ENCODE results near the gene CNOT3. TPM values are rescaled to one million over a fixed set of nuclear protein-coding genes. Genes with fewer than 3 reads are reported as not detected.
"Not testable (repeated sequence)": the region's sequence is repeated elsewhere in the genome, so short reads cannot be mapped to it uniquely, and the experiment has no call there.

CNOT3 gene
- 10 to 100 TPM; 38.0 to 84.6 (median 63.9) TPM for total RNA-seq
- 10 to 100 TPM; 10.1 to 13.1 TPM for polyA plus RNA-seq
- 34.6 reads per million, percentile 63 among the genes with 10 or more reads in this experiment for total RNA-seq

DNA sequence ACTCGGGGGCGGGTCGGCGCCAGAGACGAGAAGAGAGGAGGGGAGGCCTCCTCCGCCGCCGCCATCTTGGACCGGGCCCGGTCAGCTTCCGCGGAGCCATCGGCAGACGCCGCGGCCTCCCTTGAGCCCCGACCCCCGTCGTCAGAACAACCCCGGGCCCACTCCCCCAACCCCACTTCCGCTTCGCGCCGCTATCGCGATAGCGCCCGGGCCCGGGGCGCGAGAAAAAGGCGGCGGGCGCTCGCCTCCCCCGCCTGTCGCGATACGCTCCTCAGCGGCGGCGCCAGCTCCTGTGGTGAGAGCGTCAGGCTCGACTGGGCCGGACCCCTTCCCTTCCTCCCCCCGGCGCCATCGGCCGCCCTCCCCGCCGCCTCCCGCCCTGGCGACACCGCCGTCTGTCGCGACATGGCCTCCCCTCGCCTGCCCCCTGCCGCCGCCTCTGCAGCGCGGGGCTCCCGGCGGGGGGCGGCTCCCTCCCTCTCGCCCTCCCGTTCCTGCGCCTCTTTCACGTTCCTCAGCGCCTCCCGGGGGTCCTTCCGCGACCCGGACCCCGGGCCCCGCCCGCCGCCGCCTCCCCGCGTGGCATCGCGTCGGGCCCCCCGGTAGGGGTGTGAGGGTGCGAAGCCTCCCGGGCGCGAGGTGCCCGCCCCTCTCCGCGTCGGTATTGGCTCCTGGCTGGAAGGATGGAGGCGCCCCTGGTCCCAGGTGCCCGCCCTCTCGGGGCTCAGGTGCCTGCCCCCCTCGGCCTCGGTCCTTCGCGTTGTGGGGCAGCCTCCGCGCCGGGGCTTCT, at the start of gene CNOT3:
TSS of gene CNOT3 (plus strand) at position 64 of the 790 bp plus-strand sequence. CDS start 5,217 bp downstream, outside the sequence.
- no peaks in the 10 kb centered on the region for H3K27me3 Mint-ChIP-seq
- peaks cover 38 to 60% (median 47%) of the 10 kb centered on the region in 7 donors for H3K4me1 Mint-ChIP-seq
- peak within 1 kb of the TSS; percentile 87 to 98 (median 90) for H3K4me3 Mint-ChIP-seq
- H3K27ac ChIP-seq (ENCODE audit: low read depth, low read length): peak within 1 kb of the TSS; percentile 97
- ChIA-PET CTCF (interaction anchor here (1.0 to 1.9 kb wide), 5 partner anchors 19 to 97 kb away, joined by 4 to 7 read pairs (median 5); partner anchors contain the start of genes LENG1 and MBOAT7), POLR2A (interaction anchor here (0.5 to 9.6 kb wide), 11 partner anchors 10 to 1517 kb away, joined by 3 to 173 read pairs (median 12); partner anchors contain the start of genes LENG1, LENG8, MBOAT7 and MYADM)
- H3K36me3 Mint-ChIP-seq: peaks cover 0 to 13% (median 4%) of the 10 kb centered on the region in 5 donors
- peaks cover 0 to 3% (median 0%) of the 10 kb centered on the region in 11 donors for H3K9me3 Mint-ChIP-seq
- H3K27ac Mint-ChIP-seq: peak within 1 kb of the TSS; percentile 85 to 94 (median 92)
- DNase-seq (peak in 2 of 9 donors; percentile 45 to 53), ATAC-seq (no peak)
- no peaks in the 10 kb centered on the region for H3K27me3 ChIP-seq (ENCODE audit: control insufficient read depth in 2 of 2, insufficient read depth in 2 of 2, low read length in 2 of 2)
- no peaks in the 10 kb centered on the region for H3K9me3 ChIP-seq (ENCODE audit: control insufficient read depth in 2 of 3, low read length in 3 of 3)
- H3K4me1 ChIP-seq (ENCODE audit: control insufficient read depth in 2 of 2, insufficient read depth in 2 of 2, low read length in 2 of 2): peaks cover 19 to 30% of the 10 kb centered on the region in 2 donors
- intact Hi-C loops (cut with micrococcal nuclease): loop anchor here (1.0 to 10.0 kb wide), 11 partner anchors 21 to 1467 kb away; partner anchors contain the start of genes LENG1 (in 2 of the 2), LENG9 (in 2 of the 2), MYADM (in 2 of the 2) and NDUFA3 (in 2 of the 2)
- peak within 1 kb of the TSS; percentile 66 for H3K4me3 ChIP-seq (ENCODE audit: low read length)
- H3K36me3 ChIP-seq (ENCODE audit: control insufficient read depth in 2 of 3, insufficient read depth in 3 of 3, low read length in 3 of 3): peaks cover 0 to 24% (median 5%) of the 10 kb centered on the region in 3 experiments

- H3K9me3 Mint-ChIP-seq: peaks cover 0 to 5% (median 0%) of the 10 kb centered on the region in 11 donors
- ChIA-PET CTCF (no interaction called here), POLR2A (interaction anchor here (0.6 to 0.7 kb wide), 2 partner anchors 10 to 96 kb away, joined by 3 read pairs; partner anchors contain the start of gene TSEN34)
- H3K27me3 Mint-ChIP-seq: peaks cover 8 to 24% (median 16%) of the 10 kb centered on the region in 5 donors
- peaks cover 9 to 25% (median 15%) of the 10 kb centered on the region in 7 donors for H3K4me1 Mint-ChIP-seq
- Histone ChIP-seq H3K27me3 (ENCODE audit: control insufficient read depth in 2 of 2, insufficient read depth in 2 of 2, low read length in 2 of 2) (no peaks in the 10 kb centered on the region), H3K4me3 (ENCODE audit: low read length) (no peak overlapping the region), H3K36me3 (ENCODE audit: control insufficient read depth in 2 of 3, insufficient read depth in 3 of 3, low read length in 3 of 3) (no peaks in the 10 kb centered on the region), H3K4me1 (ENCODE audit: control insufficient read depth in 2 of 2, insufficient read depth in 2 of 2, low read length in 2 of 2) (peaks cover 7 to 11% of the 10 kb centered on the region in 2 donors), H3K27ac (ENCODE audit: low read depth, low read length) (no peak overlapping the region), H3K9me3 (ENCODE audit: control insufficient read depth in 2 of 3, low read length in 3 of 3) (no peaks in the 10 kb centered on the region)
- ATAC-seq (no peak), DNase-seq (no peak)
- peaks cover 0 to 3% (median 0%) of the 10 kb centered on the region in 5 donors for H3K36me3 Mint-ChIP-seq
- intact Hi-C loops (cut with micrococcal nuclease): no loop called here
- peak overlapping the region in 5 of 10 donors; percentile 25 to 82 (median 35) for H3K4me3 Mint-ChIP-seq
- no peak overlapping the region for H3K27ac Mint-ChIP-seq
These were observed 43.0 kb upstream of the CNOT3 start for GRCh38 chr19:54094426-54095000.

GRCh38 chr19:54095136-54095858, 42.3 kb upstream of the CNOT3 start:
- POLR2A ChIA-PET: interaction anchor here (0.5 to 0.8 kb wide), 5 partner anchors 9 to 228 kb away, joined by 3 to 4 read pairs (median 3); partner anchors contain the start of genes MYADM and TSEN34
- no peaks in the 10 kb centered on the region for H3K9me3 ChIP-seq (ENCODE audit: control insufficient read depth in 2 of 3, low read length in 3 of 3)
- peak overlapping the region; percentile 6 for H3K27ac ChIP-seq (ENCODE audit: low read depth, low read length)
- peaks cover 0 to 3% (median 0%) of the 10 kb centered on the region in 5 donors for H3K36me3 Mint-ChIP-seq
- peaks cover 8 to 24% (median 16%) of the 10 kb centered on the region in 5 donors for H3K27me3 Mint-ChIP-seq
- H3K4me3 Mint-ChIP-seq: peak overlapping the region in 6 of 10 donors; percentile 25 to 87 (median 78)
- ATAC-seq (no peak), DNase-seq (no peak)
- H3K4me1 ChIP-seq (ENCODE audit: control insufficient read depth in 2 of 2, insufficient read depth in 2 of 2, low read length in 2 of 2): peaks cover 7 to 11% of the 10 kb centered on the region in 2 donors
- intact Hi-C loops (cut with micrococcal nuclease): no loop called here
- H3K4me3 ChIP-seq (ENCODE audit: low read length): peak overlapping the region; percentile 42
- H3K27me3 ChIP-seq (ENCODE audit: control insufficient read depth in 2 of 2, insufficient read depth in 2 of 2, low read length in 2 of 2): no peaks in the 10 kb centered on the region
- no peaks in the 10 kb centered on the region for H3K36me3 ChIP-seq (ENCODE audit: control insufficient read depth in 2 of 3, insufficient read depth in 3 of 3, low read length in 3 of 3)
- CTCF ChIA-PET: interaction anchor here (0.5 to 0.7 kb wide), 2 partner anchors 70 to 71 kb away, joined by 3 to 4 read pairs; no protein-coding TSS in a partner anchor
- H3K27ac Mint-ChIP-seq: no peak overlapping the region
- H3K9me3 Mint-ChIP-seq: peaks cover 0 to 5% (median 0%) of the 10 kb centered on the region in 11 donors
- peaks cover 9 to 25% (median 15%) of the 10 kb centered on the region in 7 donors for H3K4me1 Mint-ChIP-seq

- H3K36me3 ChIP-seq (ENCODE audit: control insufficient read depth in 2 of 3, insufficient read depth in 3 of 3, low read length in 3 of 3); H3K27me3 ChIP-seq (ENCODE audit: control insufficient read depth in 2 of 2, insufficient read depth in 2 of 2, low read length in 2 of 2); H3K9me3 Mint-ChIP-seq; H3K9me3 ChIP-seq (ENCODE audit: control insufficient read depth in 2 of 3, low read length in 3 of 3); H3K36me3 Mint-ChIP-seq: not testable (repeated sequence)
- Histone ChIP-seq H3K4me3 (ENCODE audit: low read length) (peak overlapping the region; percentile 42), H3K27ac (ENCODE audit: low read depth, low read length) (peak overlapping the region; percentile 6), H3K4me1 (ENCODE audit: control insufficient read depth in 2 of 2, insufficient read depth in 2 of 2, low read length in 2 of 2) (peaks cover 7 to 11% of the 10 kb centered on the region in 2 donors)
- DNase-seq: peak in 8 of 9 donors; percentile 35 to 51 (median 38)
- H3K4me3 Mint-ChIP-seq: peak overlapping the region; percentile 49 to 87 (median 82)
- peaks cover 8 to 24% (median 15%) of the 10 kb centered on the region in 5 donors for H3K27me3 Mint-ChIP-seq
- ChIA-PET CTCF (interaction anchor here (0.5 to 0.7 kb wide), 2 partner anchors 71 to 72 kb away, joined by 3 to 4 read pairs; no protein-coding TSS in a partner anchor), POLR2A (interaction anchor here (0.5 to 1.3 kb wide), 6 partner anchors 9 to 229 kb away, joined by 3 to 4 read pairs (median 3); partner anchors contain the start of genes LENG1, MYADM, PRPF31 and TFPT)
- peak overlapping the region in 7 of 9 donors; percentile 19 to 80 (median 71) for H3K27ac Mint-ChIP-seq
- intact Hi-C loops (cut with micrococcal nuclease): loop anchor here in 1 of 2 donors (1.0 to 2.0 kb wide), 2 partner anchors 19 to 254 kb away; partner anchors contain the start of genes PRPF31 and TFPT
- ATAC-seq: peak; percentile 82
- H3K4me1 Mint-ChIP-seq: peaks cover 9 to 26% (median 17%) of the 10 kb centered on the region in 7 donors
These were observed 41.5 kb upstream of the CNOT3 start for GRCh38 chr19:54095859-54096616.

- Histone ChIP-seq H3K4me1 (ENCODE audit: control insufficient read depth in 2 of 2, insufficient read depth in 2 of 2, low read length in 2 of 2) (peaks cover 7 to 11% of the 10 kb centered on the region in 2 donors), H3K9me3 (ENCODE audit: control insufficient read depth in 2 of 3, low read length in 3 of 3) (no peaks in the 10 kb centered on the region), H3K27ac (ENCODE audit: low read depth, low read length) (peak overlapping the region; percentile 14), H3K27me3 (ENCODE audit: control insufficient read depth in 2 of 2, insufficient read depth in 2 of 2, low read length in 2 of 2) (no peaks in the 10 kb centered on the region), H3K36me3 (ENCODE audit: control insufficient read depth in 2 of 3, insufficient read depth in 3 of 3, low read length in 3 of 3) (no peaks in the 10 kb centered on the region), H3K4me3 (ENCODE audit: low read length) (no peak overlapping the region)
- Mint-ChIP-seq H3K27ac (peak overlapping the region; percentile 7 to 80 (median 60)), H3K9me3 (peaks cover 0 to 5% (median 0%) of the 10 kb centered on the region in 11 donors), H3K27me3 (peaks cover 6 to 24% (median 15%) of the 10 kb centered on the region in 5 donors), H3K36me3 (peaks cover 0 to 3% (median 0%) of the 10 kb centered on the region in 5 donors), H3K4me3 (peak overlapping the region in 9 of 10 donors; percentile 5 to 87 (median 70)), H3K4me1 (peaks cover 9 to 30% (median 20%) of the 10 kb centered on the region in 7 donors)
- ATAC-seq (peak; percentile 46), DNase-seq (peak in 3 of 9 donors; percentile 29 to 43 (median 41))
- ChIA-PET CTCF (interaction anchor here (0.7 kb wide), 1 partner anchor 13 kb away, joined by 3 read pairs; no protein-coding TSS in a partner anchor), POLR2A (interaction anchor here (0.6 to 1.3 kb wide), 2 partner anchors 18 to 63 kb away, joined by 3 to 4 read pairs; partner anchors contain the start of genes LENG1, PRPF31 and TFPT)
- intact Hi-C loops (cut with micrococcal nuclease): loop anchor here in 1 of 2 donors (1.0 to 2.0 kb wide), 2 partner anchors 18 to 254 kb away; partner anchors contain the start of genes PRPF31 and TFPT
These were observed 40.9 kb upstream of the CNOT3 start for GRCh38 chr19:54096617-54097106.

Measured in naive thymus-derived CD4-positive, alpha-beta T cell (primary cell).